HG02870 (cell line): ENCODE measurements around the gene DXO.
"Not testable (repeated sequence)": the region's sequence is repeated elsewhere in the genome, so short reads cannot be mapped to it uniquely, and the experiment has no call there.

Source experiments
- ATAC-seq: cut with Tn5 transposase; IDR thresholded peaks from one replicate; pipeline ENCODE4 v1.9.1; 2021; ENCODE audit warnings: mild to moderate bottlenecking, moderate library complexity; ENCODE audit not compliant: unreplicated experiment

Gene DXO

DNA sequence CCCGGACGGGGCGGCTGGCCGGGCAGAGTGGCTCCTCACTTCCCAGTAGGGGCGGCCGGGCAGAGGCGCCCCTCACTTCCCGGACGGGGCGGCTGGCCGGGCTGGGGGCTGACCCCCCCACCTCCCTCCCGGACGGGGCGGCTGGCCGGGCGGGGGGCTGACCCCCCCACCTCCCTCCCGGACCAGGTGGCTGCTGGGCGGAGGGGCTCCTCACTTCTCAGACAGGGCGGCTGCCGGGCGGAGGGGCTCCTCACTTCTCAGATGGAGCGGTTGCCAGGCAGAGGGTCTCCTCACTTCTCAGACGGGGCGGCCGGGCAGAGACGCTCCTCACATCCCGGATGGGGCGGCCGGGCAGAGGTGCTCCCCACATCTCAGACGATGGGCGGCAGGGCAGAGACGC lies 39.8 kb downstream of the DXO start:
- not testable (repeated sequence) for ATAC-seq

GRCh38 chr6:31930962-31931361 lies 41.0 kb downstream of the DXO start:
- ATAC-seq = no peak

DNA sequence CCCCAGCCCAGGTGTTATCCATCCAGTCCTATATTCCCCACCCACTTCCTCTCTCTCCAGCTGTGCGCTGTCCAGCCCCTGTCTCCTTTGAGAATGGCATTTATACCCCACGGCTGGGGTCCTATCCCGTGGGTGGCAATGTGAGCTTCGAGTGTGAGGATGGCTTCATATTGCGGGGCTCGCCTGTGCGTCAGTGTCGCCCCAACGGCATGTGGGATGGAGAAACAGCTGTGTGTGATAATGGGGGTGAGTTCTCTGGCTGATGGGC lies 43.3 kb downstream of the DXO start:
- ATAC-seq = no peak

DNA sequence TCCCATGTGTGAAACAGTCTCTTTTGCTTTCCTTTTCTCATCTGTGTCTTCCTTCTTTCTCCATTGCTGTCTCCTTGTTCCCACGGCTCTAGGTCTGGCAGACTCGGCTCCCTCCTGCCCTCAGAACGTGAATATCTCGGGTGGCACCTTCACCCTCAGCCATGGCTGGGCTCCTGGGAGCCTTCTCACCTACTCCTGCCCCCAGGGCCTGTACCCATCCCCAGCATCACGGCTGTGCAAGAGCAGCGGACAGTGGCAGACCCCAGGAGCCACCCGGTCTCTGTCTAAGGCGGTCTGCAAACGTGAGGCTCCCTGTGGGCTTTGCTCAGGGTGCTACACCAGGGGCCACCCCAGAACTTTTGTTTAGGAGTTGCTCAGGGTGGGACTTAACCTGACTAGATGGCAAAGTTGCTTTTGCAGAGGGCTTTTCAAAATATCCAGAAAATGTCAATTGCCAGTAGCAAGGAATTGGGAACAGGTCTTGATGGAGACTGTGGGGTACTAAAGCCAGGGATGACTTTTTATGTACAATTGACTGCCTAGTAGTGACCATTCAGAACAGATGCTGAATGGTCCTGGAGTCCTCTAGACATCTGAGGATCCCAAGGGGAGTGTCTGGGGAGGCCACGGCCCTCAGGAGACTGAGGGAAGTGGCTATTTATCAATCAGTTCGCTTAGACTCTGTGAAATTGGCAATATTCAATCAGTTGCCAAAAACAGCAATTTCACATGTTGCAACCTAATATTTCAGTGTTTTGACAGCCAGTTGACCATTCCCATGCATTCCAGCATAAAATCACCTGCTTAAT lies 43.9 kb downstream of the DXO start:
- no peak for ATAC-seq

DNA sequence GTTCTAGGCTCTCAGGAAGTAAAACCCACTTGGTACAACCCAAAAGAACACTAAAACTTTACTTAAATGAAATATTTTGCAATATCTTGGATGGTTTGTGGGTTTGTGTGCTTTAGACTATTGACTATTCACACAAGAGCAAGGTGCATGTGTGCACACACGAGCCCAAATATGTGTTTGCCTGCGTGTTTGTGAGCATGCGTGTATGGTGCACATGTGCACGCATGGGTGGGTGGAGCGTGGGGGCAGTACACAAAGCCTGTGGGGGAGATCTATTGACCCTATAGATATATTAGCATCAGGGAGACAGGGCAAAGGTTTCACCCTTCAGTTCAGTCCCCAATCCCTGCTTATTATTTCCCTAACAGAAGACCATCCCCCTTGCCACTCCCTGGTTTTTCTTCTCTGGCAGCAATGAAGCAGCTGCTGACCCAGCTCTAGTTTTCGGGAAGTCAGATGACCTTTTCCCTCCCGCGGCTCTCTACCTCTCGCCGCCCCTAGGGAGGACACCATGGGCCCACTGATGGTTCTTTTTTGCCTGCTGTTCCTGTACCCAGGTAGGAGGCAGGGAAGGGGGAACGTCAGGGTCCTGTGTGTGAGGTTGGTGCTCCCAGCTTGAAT lies 44.6 kb downstream of the DXO start, which contains the start of gene C2:
Gene C2, plus strand, starts transcription at position 476 of the 621 bp plus-strand sequence. Its CDS starts 36 bp downstream, at position 512.
- no peak for ATAC-seq

DNA sequence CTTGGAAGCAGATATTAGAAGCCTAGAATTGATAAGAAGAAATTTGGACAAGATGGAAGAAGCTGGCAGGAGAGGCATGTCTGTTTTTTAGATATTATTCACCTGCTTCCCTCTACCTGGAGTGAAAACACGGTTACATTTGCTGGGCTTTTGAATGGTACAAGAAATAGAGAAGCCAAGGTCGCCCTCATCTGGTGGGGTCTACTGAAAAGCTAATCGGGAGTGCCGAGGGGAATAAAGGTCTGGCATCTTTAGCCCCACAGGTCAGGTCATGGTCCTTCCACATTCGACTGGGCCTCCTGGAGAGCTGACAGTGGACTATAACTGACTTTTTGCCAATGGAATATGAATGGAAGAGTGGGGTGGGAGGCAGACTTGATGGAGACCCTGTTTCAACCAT lies 49.0 kb downstream of the DXO start:
- ATAC-seq = no peak

GRCh38 chr6:31920811-31921210 lies 51.1 kb downstream of the DXO start:
- ATAC-seq = no peak
